ELF-1 (cell line): ENCODE data around the gene U2AF2.
A peak's percentile ranks its signal among the peaks of the same experiment; 100 is the strongest.

Experiments
- DNase-seq: peaks from one replicate; pipeline ENCODE4 v3.0.0-alpha.2; 2016; ENCODE audit warnings: low read depth, low spot score

U2AF2 gene

GRCh38 chr19:55689411-55690108 lies 34.7 kb downstream of the U2AF2 start:
- no peak for DNase-seq

DNA sequence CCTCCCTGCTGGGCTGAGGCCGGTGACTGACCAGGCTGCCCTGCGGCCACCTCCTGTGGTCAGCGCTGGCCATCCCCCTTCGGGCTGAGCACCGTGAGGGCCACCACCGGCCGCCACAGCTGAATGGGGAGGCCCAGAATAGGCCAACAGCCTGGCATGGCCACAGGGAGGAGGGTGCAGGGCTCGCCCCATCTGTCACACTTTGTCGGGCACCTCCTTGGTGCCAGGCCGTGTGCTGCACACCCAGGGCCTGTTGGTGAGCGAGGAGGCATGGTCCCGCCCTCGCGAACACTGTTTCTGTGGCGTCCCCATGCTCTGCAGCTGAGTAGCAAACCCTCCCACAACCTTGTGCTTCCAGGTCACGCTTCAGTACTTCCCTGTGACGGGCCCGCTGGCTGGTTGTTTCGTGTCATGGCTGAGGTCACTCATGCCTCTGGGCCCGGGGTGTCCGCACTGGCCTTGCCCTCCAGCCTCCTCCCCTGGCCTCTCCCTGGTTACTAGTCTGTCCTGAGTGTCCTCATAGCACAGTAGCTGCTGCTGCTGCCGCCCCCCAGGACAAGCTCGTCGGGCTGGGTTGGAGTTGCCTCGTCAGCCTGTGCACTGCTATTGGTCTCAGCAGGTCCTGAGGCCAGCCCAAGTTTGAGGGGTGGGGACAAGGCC lies 35.4 kb downstream of the U2AF2 start:
- DNase-seq: no peak

GRCh38 chr19:55690769-55691545 lies 36.1 kb downstream of the U2AF2 start:
- DNase-seq: no peak

DNA sequence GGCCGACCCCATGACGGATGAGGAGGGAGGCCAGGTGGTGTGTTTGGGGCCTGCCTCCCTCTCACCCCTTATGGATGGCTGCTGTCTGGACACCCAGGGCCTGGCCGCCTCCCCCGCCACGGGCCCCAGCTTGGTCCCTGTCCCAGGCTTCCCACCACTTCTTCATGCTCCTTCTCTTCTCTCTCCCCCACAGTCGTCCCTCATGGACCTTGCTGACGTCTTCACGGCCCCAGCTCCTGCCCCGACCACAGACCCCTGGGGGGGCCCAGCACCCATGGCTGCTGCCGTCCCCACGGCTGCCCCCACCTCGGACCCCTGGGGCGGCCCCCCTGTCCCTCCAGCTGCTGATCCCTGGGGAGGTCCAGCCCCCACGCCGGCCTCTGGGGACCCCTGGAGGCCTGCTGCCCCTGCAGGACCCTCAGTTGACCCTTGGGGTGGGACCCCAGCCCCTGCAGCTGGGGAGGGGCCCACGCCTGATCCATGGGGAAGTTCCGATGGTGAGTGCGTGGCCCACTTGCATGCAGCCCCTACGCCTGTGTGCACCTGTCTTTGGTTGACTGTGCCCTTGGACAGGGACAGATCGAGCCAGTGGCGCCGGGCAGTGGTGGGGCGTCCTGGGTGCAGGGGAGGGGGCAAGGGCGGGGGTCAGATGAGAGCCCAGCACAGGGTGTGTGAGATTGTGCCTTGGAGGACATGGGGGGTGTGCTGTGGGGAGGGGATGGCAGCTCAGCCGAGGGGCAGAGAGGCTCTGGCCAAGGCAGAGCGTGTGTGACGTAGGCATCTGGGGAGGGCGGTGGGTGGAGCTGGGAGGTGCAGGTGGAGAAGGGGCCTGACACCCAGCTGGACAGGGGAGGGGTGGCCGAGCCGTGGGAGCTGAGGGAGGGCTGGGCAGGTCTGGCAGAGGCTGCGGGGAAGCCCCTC lies 37.0 kb downstream of the U2AF2 start:
- no peak for DNase-seq

- DNase-seq: no peak
These were observed 37.8 kb downstream of the U2AF2 start for GRCh38 chr19:55692681-55693081.

- no peak for DNase-seq
These were observed 38.6 kb downstream of the U2AF2 start for GRCh38 chr19:55693336-55693974.

DNA sequence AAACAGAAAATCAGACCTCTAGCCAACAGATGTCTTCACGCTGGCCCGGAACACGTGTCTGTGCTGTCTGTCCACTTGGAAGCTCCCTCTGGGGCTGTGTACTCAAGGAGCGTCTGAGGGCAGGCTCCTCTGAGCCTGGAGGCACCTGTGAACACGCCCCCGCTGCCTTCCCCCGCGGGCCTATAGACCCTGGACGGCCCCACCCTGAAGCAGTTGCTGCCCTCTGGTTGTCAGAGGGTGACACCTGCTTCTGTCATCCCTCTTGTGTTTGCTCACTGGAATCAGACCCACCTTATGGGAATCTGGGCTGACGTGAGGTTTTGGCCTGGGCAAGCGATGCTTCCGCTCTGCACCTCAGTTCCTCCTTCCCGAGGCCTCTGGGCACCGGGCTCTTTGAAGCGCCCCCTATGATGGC lies 39.4 kb downstream of the U2AF2 start:
- DNase-seq: no peak

DNA sequence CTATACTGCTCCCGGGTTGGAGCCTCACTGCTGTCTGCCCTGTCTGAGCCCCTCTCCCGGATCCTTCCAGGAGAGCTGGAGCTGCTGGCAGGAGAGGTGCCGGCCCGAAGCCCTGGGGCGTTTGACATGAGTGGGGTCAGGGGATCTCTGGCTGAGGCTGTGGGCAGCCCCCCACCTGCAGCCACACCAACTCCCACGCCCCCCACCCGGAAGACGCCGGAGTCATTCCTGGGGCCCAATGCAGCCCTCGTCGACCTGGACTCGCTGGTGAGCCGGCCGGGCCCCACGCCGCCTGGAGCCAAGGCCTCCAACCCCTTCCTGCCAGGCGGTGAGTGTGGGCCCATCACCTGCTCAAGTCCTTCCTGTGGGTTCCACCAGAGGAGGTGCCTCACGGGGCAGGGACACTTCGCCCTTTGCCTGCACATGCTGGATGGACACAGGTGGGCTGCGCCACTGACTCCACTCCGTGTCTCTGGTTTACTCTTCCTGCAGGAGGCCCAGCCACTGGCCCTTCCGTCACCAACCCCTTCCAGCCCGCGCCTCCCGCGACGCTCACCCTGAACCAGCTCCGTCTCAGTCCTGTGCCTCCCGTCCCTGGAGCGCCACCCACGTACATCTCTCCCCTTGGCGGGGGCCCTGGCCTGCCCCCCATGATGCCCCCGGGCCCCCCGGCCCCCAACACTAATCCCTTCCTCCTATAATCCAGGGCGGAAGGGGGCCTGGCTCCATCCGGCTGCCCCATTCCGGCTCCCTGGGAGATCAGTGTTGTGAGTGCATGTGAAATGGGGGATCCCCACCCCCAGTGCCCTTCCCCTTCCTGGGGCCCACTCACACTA lies 40.0 kb downstream of the U2AF2 start:
- DNase-seq: no peak

DNA sequence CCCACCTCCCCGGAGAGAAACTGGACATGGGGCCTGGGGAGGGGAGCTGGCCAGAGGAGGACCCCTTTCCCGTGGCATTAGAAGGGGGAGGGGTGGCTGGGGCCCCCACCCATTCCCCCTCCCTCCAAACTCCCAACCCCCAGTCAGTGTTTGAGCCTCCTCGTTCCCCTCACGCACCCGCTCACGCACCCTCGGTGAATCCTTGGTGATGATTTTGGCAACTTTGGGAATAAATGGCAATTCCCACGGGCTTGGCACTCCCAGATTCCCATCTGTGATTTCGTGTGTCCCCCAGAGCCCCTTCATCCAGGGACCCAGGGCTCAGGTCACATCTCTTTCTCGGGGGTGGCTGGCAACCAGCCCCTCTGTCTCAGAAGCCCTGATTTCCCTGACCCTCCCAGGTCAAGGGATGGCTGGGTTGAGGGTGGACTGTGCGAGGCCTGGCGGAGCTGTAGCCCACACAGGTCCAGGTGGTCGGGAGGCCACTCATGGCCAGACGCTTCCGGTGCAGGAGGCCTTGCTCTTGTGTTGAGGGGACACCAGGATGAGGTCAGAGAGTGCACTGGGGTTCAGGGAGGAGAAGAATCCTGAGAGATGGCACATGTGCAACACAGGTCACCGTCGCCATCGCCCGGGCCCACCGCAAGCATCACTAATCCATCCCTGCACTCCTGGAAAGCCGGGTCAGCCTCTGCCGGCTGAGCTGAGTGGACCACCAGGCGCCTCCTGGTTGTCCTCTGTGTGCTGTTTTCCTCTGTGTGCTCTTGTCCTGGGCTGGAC lies 40.9 kb downstream of the U2AF2 start:
- no peak for DNase-seq

GRCh38 chr19:55696301-55697068 lies 41.6 kb downstream of the U2AF2 start:
- no peak for DNase-seq

GRCh38 chr19:55697069-55697440 lies 42.2 kb downstream of the U2AF2 start:
- DNase-seq: no peak

DNA sequence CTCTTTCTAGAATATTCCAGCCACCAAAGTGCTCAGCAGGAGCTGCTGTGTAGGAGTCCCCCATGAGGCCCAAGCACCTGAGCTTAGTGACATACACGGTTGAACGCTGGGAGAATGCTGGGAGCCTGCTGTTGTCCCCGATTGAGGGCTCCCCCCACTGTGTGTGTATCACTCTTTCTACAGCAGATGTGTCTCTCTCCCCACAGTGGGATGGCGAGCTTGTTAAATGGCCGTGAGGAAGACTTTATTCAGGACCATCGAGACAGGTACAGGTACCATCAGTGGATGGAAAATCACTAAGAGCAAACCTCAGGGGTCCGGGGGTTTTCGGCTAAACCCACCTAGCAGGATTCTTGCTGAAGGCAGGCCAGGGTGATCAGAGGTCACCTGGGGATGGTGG lies 42.9 kb downstream of the U2AF2 start:
- no peak for DNase-seq

- DNase-seq: no peak
These were observed 43.4 kb downstream of the U2AF2 start for GRCh38 chr19:55698256-55698655.

GRCh38 chr19:55699221-55699620 lies 44.4 kb downstream of the U2AF2 start:
- no peak for DNase-seq

- DNase-seq: no peak
These were observed 46.0 kb downstream of the U2AF2 start for GRCh38 chr19:55700813-55701212.

- DNase-seq: peak; percentile 70
These were observed 47.3 kb downstream of the U2AF2 start for GRCh38 chr19:55702131-55702627.

- peak; percentile 87 for DNase-seq
These were observed 49.0 kb downstream of the U2AF2 start for GRCh38 chr19:55703790-55704215.

DNA sequence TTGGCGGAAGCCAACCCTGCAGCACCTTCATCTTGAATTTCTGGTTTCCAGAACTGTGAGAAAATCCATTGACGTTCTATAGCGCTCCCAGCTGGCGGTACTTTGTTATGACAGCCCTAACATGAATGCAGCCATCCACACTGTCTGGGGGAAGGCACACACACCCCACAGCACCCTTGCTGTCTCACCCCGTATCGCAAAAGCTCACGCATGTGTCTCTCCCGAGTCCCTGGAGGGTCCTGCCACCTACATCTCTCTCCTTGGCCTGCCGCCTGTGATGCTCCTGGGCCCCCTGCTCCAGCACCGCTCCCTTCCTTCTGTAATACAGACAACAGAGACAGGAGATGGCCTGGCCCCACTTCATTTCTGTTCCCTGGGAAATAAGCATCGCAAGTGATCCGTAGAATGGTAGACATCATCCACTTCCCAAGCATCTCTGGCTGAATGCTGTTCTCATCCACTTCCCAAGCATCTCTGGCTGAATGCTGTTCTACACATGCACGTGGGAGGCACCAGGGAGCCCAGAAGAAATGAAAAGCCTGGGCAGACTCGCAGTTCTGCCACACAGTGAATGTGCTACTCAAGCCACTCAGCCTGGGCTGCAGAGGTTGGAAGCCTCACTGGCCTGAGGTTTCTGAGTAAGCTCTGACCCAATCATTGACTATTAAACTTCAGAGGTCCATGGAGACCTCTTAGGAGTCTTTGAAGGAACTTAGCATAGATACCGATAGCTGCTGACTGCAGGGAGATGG lies 49.8 kb downstream of the U2AF2 start:
- DNase-seq: no peak
